Loucy (cell line): Measurements from ENCODE around the gene DHX9.
A peak's percentile ranks its signal among the peaks of the same experiment; 100 is the strongest.

Experiments
- H2AFZ ChIP-seq: fragments of 200-600 bp; sonication (generic); 2 replicates; pipeline ENCODE4 v1.6.0; 2016; ENCODE audit warnings: antibody characterized with exemption, mild to moderate bottlenecking, low read length, moderate library complexity
- H3F3A ChIP-seq: fragments of 200-600 bp; 2 replicates; pipeline ENCODE4 v1.6.0; 2016; ENCODE audit warnings: antibody characterized with exemption, low read depth, mild to moderate bottlenecking
- H3K27me3 ChIP-seq: fragments of 200-600 bp; sonication (generic); 2 replicates; pipeline ENCODE4 v1.6.1; 2014; ENCODE audit warnings: low read length, mild to moderate bottlenecking; ENCODE audit not compliant: insufficient read depth, poor library complexity, severe bottlenecking
- H3K36me3 ChIP-seq: fragments of 200-600 bp; sonication (generic); 2 replicates; pipeline ENCODE4 v1.6.1; 2016; ENCODE audit warnings: low read length; ENCODE audit not compliant: insufficient read depth
- H3K4me1 ChIP-seq: fragments of 200-600 bp; sonication (generic); 2 replicates; pipeline ENCODE4 v1.5.1; 2014; ENCODE audit warnings: low read length, mild to moderate bottlenecking; ENCODE audit not compliant: insufficient read depth, poor library complexity, severe bottlenecking
- H3K4me2 ChIP-seq: fragments of 200-600 bp; sonication (generic); 2 replicates; pipeline ENCODE4 v1.6.0; 2014; ENCODE audit warnings: antibody characterized with exemption, low read length, low read depth, mild to moderate bottlenecking; ENCODE audit not compliant: poor library complexity, severe bottlenecking
- H3K4me3 ChIP-seq: fragments of 200-600 bp; sonication (generic); 2 replicates; pipeline ENCODE4 v1.5.1; 2014; ENCODE audit warnings: low read length, mild to moderate bottlenecking, mixed read lengths; ENCODE audit not compliant: poor library complexity, severe bottlenecking
- H3K79me2 ChIP-seq: fragments of 200-600 bp; sonication (generic); 2 replicates; pipeline ENCODE4 v1.6.1; 2014; ENCODE audit warnings: low read length; ENCODE audit not compliant: insufficient read depth
- H3K9ac ChIP-seq: fragments of 200-600 bp; sonication (generic); 2 replicates; pipeline ENCODE4 v1.6.0; 2014; ENCODE audit warnings: mild to moderate bottlenecking, low read depth, low read length, moderate library complexity; ENCODE audit not compliant: poor library complexity, severe bottlenecking
- H3K9me2 ChIP-seq: fragments of 200-600 bp; sonication (generic); replicated peaks from 2 replicates; pipeline ENCODE4 v1.6.1; 2016; ENCODE audit warnings: low read depth, low read length, mixed read lengths
- H3K9me3 ChIP-seq: fragments of 200-600 bp; sonication (generic); 2 replicates; pipeline ENCODE4 v1.6.1; 2014; ENCODE audit warnings: mild to moderate bottlenecking, antibody characterized with exemption, low read length, low read depth; ENCODE audit not compliant: insufficient read depth
- H4K20me1 ChIP-seq: fragments of 200-600 bp; sonication (generic); 2 replicates; pipeline ENCODE4 v1.6.0; 2014; ENCODE audit warnings: antibody characterized with exemption, low read length, mild to moderate bottlenecking; ENCODE audit not compliant: insufficient read depth, poor library complexity, severe bottlenecking
- EZH2phosphoT487 ChIP-seq: fragments of 200-600 bp; IDR thresholded peaks from 2 replicates; pipeline ENCODE4 v1.6.1; 2018; ENCODE audit warnings: antibody characterized with exemption, mild to moderate bottlenecking, moderate library complexity, borderline replicate concordance
- TF ChIP-seq, protein P1 (sequence below): fragments of 200-600 bp; sonication (generic); conservative IDR thresholded peaks from 2 replicates; pipeline ENCODE4 v1.5.1; 2014; ENCODE audit warnings: mild to moderate bottlenecking, antibody characterized with exemption, low read length

Gene DHX9

GRCh38 chr1:182835806-182836205 lies 3.3 kb upstream of the DHX9 start:
- Histone ChIP-seq H4K20me1 (peaks cover 12% of the 10 kb centered on the region), H3K27me3 (no peaks in the 10 kb centered on the region), H3K9me3 (no peaks in the 10 kb centered on the region), H3K4me1 (peaks cover 8% of the 10 kb centered on the region), H3K9me2 (no peaks in the 10 kb centered on the region), H3K4me3 (no peak overlapping the region), H2AFZ (no peak overlapping the region), H3K4me2 (no peak overlapping the region), H3K36me3 (no peaks in the 10 kb centered on the region), H3K9ac (no peak overlapping the region), H3F3A (0 out of 2 replicates have a peak, but pooled peaks cover 2% of the 10 kb centered on the region), H3K79me2 (peaks cover 13% of the 10 kb centered on the region)
- TF ChIP-seq, protein P1, sequence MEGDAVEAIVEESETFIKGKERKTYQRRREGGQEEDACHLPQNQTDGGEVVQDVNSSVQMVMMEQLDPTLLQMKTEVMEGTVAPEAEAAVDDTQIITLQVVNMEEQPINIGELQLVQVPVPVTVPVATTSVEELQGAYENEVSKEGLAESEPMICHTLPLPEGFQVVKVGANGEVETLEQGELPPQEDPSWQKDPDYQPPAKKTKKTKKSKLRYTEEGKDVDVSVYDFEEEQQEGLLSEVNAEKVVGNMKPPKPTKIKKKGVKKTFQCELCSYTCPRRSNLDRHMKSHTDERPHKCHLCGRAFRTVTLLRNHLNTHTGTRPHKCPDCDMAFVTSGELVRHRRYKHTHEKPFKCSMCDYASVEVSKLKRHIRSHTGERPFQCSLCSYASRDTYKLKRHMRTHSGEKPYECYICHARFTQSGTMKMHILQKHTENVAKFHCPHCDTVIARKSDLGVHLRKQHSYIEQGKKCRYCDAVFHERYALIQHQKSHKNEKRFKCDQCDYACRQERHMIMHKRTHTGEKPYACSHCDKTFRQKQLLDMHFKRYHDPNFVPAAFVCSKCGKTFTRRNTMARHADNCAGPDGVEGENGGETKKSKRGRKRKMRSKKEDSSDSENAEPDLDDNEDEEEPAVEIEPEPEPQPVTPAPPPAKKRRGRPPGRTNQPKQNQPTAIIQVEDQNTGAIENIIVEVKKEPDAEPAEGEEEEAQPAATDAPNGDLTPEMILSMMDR: no peak
- no peak for TF ChIP-seq EZH2phosphoT487

GRCh38 chr1:182841368-182841988 lies 2.3 kb downstream of the DHX9 start:
- no peak for TF ChIP-seq EZH2phosphoT487
- TF ChIP-seq, protein P1: no peak
- H3K4me3 ChIP-seq: peak overlapping the region; percentile 79

GRCh38 chr1:182842265-182842664 lies 3.1 kb downstream of the DHX9 start:
- Histone ChIP-seq H4K20me1 (peaks cover 77% of the 10 kb centered on the region), H2AFZ (no peak overlapping the region), H3K9me3 (no peaks in the 10 kb centered on the region), H3K4me2 (peak overlapping the region; percentile 83), H3K36me3 (peaks cover 43% of the 10 kb centered on the region), H3K9ac (peak overlapping the region; percentile 72), H3K4me3 (peak overlapping the region; percentile 79), H3K79me2 (peaks cover 77% of the 10 kb centered on the region), H3K4me1 (peaks cover 59% of the 10 kb centered on the region), H3F3A (0 out of 2 replicates have a peak, but pooled peaks cover 2% of the 10 kb centered on the region), H3K27me3 (no peaks in the 10 kb centered on the region), H3K9me2 (no peaks in the 10 kb centered on the region)
- TF ChIP-seq, protein P1: no peak
- TF ChIP-seq EZH2phosphoT487: no peak

More at GRCh38 chr1:182841368-182841988, 2.3 kb downstream of the DHX9 start:
- peaks cover 69% of the 10 kb centered on the region for H4K20me1 ChIP-seq
- H3K4me1 ChIP-seq: peaks cover 52% of the 10 kb centered on the region
- H3K9ac ChIP-seq: peak overlapping the region; percentile 72
- no peak overlapping the region for H2AFZ ChIP-seq
- H3K9me2 ChIP-seq: no peaks in the 10 kb centered on the region
- H3F3A ChIP-seq: 0 out of 2 replicates have a peak, but pooled peaks cover 2% of the 10 kb centered on the region
- H3K27me3 ChIP-seq: no peaks in the 10 kb centered on the region
- peak overlapping the region; percentile 83 for H3K4me2 ChIP-seq
- H3K79me2 ChIP-seq: peaks cover 69% of the 10 kb centered on the region
- peaks cover 35% of the 10 kb centered on the region for H3K36me3 ChIP-seq
- H3K9me3 ChIP-seq: no peaks in the 10 kb centered on the region
